NCI-H1105 treated with DMSO at 0.1 percent for 48 hours (cell line): ENCODE data around the gene SHISAL2A.
"Not testable (repeated sequence)": the region's sequence is repeated elsewhere in the genome, so short reads cannot be mapped to it uniquely, and the experiment has no call there.

Source experiments
- DNase-seq: peaks from one replicate; lab custom pipeline; 2025; lab: John Stamatoyannopoulos, UW

The SHISAL2A gene

DNA sequence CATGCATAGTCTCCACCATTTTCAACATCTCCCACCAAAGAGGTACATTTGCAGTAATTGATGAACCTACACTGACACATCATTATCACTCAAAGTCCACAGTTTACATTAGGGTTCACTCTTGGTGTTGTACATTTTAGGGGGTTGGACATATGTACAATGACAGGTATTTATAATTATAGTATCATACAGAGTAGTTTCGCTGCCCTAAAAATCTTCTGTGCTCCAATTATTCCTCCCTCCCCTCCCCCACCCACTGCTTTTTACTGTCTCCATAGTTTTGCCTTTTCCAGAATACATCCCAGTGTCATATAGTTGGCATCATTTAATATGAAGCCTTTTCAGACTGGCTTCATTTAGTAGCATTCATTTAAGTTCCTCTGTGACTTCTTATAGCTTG lies 51.6 kb downstream of the SHISAL2A start:
- no peak for DNase-seq

DNA sequence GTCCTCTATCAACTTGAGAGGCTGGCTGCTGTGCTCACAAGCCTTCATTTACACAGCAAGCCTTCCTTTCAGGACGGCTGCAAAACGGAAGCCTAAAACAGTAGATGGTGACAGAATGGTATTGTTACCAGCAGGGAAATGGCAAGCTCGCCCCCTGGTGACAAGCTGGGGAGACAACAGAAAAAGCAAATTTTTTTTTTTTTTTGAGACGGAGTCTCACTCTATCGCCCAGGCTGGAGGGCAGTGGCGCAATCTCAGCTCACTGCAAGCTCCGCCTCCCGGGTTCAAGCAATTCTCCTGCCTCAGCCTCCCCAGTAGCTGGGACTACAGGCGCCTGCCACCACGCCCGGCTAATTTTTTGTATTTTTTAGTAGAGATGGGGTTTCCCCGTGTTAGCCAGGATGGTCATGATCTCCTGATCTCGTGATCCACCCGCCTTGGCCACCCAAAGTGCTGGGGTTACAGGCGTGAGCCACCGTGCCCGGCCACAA lies 53.3 kb downstream of the SHISAL2A start:
- DNase-seq = peak; percentile 55

- no peak for DNase-seq
These were observed 53.9 kb downstream of the SHISAL2A start for GRCh38 chr1:52686830-52687229.

- no peak for DNase-seq
These were observed 58.9 kb downstream of the SHISAL2A start for GRCh38 chr1:52691821-52692220.

GRCh38 chr1:52692697-52693096 lies 59.7 kb downstream of the SHISAL2A start:
- DNase-seq = no peak

DNA sequence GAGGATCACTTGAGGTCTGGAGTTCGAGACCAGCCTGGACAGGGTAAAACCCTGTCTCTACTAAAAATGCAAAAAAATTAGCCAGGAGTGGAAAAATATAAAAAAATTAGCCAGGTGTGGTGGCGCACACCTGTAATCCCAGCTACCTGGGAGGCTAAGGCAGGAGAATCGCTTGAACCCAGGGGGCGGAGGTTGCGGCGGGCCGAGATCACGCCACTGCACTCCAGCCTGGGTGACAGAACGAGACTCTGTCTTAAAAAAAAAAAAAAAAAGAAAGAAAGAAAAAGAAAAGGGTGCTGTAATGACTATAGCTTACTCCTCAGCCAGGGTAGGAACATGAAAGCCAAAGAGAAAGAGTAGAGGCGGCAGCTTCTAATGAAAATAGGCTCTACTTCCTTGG lies 60.4 kb downstream of the SHISAL2A start:
- DNase-seq = not testable (repeated sequence)

DNA sequence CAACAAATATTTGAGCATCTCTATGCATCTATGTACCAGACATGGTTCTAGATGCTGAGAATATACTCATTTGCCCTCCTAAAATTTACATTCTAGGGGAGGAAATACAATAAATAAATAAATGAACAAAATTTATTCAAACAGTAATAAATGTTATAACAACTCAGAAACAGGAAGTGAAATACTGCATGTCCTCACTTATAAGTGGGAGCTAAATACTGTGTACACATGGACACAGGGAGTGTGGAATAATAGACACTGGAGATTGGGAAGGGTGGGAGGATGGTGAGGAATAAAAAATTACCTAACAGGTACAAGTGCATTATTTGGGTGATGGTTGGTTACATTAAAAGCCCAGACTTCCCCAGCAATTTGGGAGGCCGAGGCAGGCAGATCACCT lies 60.9 kb downstream of the SHISAL2A start:
- no peak for DNase-seq

DNA sequence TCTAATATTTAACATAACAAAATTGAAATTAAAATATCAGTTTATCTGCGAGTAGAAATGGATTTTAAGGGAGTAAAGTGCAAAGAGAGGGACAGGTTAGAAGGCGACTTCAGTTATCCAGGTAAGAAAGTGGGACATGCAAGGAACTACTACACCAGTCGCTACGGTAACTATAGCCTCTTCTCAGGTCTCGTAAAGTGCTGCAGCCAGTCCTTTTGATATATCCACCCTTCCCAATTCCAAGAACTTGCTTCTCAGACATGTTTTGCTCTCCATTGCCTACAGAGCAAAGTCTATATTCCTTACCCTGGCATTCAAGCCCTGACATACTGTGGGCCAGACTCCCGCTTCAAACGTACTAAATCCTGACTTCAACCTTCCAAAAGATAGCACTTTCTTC lies 62.7 kb downstream of the SHISAL2A start:
- DNase-seq = no peak

GRCh38 chr1:52697795-52698674 lies 65.1 kb downstream of the SHISAL2A start, which contains the start of gene COA7:
TSS of gene COA7 (minus strand) at chr1:52698347. CDS start at chr1:52698326, 21 bp downstream.
- DNase-seq = peak; percentile 73

DNA sequence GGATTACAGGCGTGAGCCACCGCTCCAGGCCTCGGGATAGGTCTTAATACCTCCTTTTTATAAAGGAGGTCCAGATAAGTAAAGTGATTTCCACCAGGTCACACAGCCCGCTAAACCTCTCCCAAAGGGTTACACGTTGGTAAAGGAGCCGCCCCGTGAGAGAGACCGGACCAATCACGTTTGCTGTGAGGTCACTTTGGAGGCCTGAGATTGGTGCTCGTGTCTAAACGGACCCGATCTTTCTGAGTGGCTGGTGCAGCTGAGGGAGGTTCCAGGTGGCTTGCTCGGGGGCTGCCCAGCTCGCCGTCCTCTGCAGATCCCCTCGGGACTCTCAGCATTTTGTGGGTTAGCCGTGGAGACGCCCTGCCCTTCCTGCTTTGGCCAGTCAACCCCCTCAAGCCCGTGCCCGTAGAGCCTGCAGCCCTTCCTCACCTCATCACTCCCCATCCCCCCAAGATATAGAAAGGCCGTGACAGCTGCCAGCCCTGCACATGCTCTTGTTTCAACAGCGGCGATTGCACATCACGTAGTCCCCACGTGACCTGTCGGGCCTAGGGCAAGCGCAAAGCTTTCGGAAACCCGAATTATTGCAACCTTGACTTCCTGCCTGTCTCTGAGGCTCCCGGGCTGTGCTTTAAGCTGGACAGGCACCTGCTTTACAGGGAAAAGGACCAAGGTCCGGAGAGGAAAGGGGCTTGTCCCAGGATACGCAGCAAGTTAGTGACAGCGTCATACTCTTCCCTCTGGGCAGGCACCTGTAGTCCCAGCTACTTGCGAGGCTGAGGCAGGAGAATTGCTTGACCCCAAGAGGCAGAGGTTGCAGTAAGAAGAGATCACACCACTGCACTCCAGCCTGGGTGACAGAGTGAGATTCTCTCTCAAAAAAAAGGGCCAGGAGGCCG lies 70.2 kb downstream of the SHISAL2A start:
- DNase-seq = peak; percentile 80

DNA sequence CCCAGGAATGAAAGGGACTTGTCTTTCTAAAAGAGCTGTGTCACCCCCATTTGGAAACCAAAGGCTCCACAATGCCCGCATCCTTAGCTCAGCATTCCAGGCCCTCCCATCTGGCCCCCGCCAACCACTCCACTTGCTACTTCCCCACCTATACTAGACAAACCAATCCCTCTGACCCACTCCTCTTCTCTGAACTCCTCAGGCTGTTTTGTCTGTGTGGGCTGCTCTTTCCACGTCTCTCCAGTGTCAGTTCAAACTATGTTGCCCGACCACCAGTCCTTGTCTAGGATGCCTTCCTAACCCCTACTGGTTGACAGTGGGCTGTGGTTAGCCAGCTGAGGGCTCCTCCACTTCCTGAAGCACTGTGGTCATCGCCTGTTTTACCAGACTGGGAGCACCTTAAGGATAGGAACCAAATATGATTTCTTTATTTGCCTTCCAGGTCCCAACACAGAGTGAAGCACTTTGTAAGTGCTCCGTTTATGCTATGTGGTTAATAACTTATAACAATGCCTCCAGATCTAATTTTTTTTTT lies 73.2 kb downstream of the SHISAL2A start:
- DNase-seq = no peak
